ENCODE results near the gene MICAL3.
A peak's percentile ranks its signal among the peaks of the same experiment; 100 is the strongest.
"Not testable (repeated sequence)": the region's sequence is repeated elsewhere in the genome, so short reads cannot be mapped to it uniquely, and the experiment has no call there.

The MICAL3 gene

DNA sequence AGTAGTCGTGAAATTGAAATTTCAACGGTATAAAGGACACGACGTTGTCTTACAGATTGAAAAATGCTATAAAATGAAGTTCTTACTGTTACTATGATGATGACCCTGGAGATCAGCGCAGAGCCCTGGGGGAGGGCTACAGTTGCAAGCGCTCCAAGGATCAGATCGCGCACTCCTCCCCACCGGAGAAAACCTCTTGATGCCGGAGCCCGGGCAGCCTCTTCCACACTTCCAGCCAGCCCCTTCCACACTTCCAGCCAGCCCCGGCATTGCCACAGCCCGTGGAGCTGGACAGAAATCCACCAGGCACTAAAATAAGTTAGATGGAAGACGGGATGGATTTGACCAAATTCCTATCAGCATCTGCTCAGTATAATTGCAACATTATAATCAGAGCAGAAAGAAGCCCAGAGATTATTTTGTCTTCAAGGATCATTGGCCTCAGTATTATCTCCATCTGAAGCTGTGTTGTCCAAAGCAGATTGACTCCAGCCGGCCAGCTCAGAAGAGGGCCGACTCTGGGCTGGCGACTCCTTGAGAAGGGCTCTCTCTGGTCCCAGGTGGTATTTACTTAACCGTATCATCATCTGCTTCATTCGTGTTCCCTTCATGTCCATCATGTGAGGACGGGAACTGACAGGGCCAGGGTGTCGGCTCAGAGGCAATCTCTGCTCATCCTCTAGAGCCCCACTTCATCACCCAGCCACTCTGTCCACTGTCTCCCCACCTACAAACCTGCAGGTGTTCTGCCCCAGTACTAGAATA lies 777 bp upstream of the MICAL3 start:
- peak overlapping the region; percentile 27 for H3K4me3 ChIP-seq (ENCODE audit: insufficient read length, low read depth)
- H3K4me1 ChIP-seq (ENCODE audit: insufficient read depth, insufficient read length) = peaks cover 2% of the 10 kb centered on the region
- TF ChIP-seq ZNF274 (IDR thresholded peaks at IDR 0.05; ENCODE audit: low read depth, low read length) (no peak), YY1 (IDR thresholded peaks at IDR 0.05; ENCODE audit: insufficient read depth, insufficient read length) (no peak), SUZ12 (IDR thresholded peaks at IDR 0.05; ENCODE audit: extremely low read depth, insufficient read depth, insufficient read length) (no peak)
- DNase-seq (ENCODE audit: low read depth, low spot score) = no peak
- H3K9ac ChIP-seq (ENCODE audit: insufficient read length, low read depth) = peak overlapping the region; percentile 68
- no peaks in the 10 kb centered on the region for H3K36me3 ChIP-seq (ENCODE audit: insufficient read depth, insufficient read length, low read length)
- peaks cover 43% of the 10 kb centered on the region for H3K27me3 ChIP-seq (ENCODE audit: insufficient read depth, insufficient read length)
- no peaks in the 10 kb centered on the region for H3K9me3 ChIP-seq (ENCODE audit: insufficient read depth, low read length)

- Histone ChIP-seq H3K9me3 (ENCODE audit: insufficient read depth, low read length) (no peaks in the 10 kb centered on the region), H3K9ac (ENCODE audit: insufficient read length, low read depth) (peak overlapping the region; percentile 74), H3K27me3 (ENCODE audit: insufficient read depth, insufficient read length) (peaks cover 43% of the 10 kb centered on the region), H3K4me3 (ENCODE audit: insufficient read length, low read depth) (peak overlapping the region; percentile 54), H3K36me3 (ENCODE audit: insufficient read depth, insufficient read length, low read length) (no peaks in the 10 kb centered on the region), H3K4me1 (ENCODE audit: insufficient read depth, insufficient read length) (peaks cover 2% of the 10 kb centered on the region)
- TF ChIP-seq ZNF274 (IDR thresholded peaks at IDR 0.05; ENCODE audit: low read depth, low read length) = no peak
- TF ChIP-seq YY1 (IDR thresholded peaks at IDR 0.05; ENCODE audit: insufficient read depth, insufficient read length) = no peak
- TF ChIP-seq SUZ12 (IDR thresholded peaks at IDR 0.05; ENCODE audit: extremely low read depth, insufficient read depth, insufficient read length) = no peak
- DNase-seq (ENCODE audit: low read depth, low spot score) = peak; percentile 54
These were observed 669 bp downstream of the MICAL3 start for GRCh38 chr22:18023509-18024275.

- Histone ChIP-seq H3K27me3 (ENCODE audit: insufficient read depth, insufficient read length) (peaks cover 43% of the 10 kb centered on the region), H3K9ac (ENCODE audit: insufficient read length, low read depth) (no peak overlapping the region), H3K4me3 (ENCODE audit: insufficient read length, low read depth) (no peak overlapping the region), H3K4me1 (ENCODE audit: insufficient read depth, insufficient read length) (peaks cover 2% of the 10 kb centered on the region), H3K36me3 (ENCODE audit: insufficient read depth, insufficient read length, low read length) (no peaks in the 10 kb centered on the region), H3K9me3 (ENCODE audit: insufficient read depth, low read length) (no peaks in the 10 kb centered on the region)
- no peak for TF ChIP-seq ZNF274 (IDR thresholded peaks at IDR 0.05; ENCODE audit: low read depth, low read length)
- TF ChIP-seq SUZ12 (IDR thresholded peaks at IDR 0.05; ENCODE audit: extremely low read depth, insufficient read depth, insufficient read length) = no peak
- no peak for TF ChIP-seq YY1 (IDR thresholded peaks at IDR 0.05; ENCODE audit: insufficient read depth, insufficient read length)
- no peak for DNase-seq (ENCODE audit: low read depth, low spot score)
These were observed 1.5 kb downstream of the MICAL3 start for GRCh38 chr22:18022876-18023275.

DNA sequence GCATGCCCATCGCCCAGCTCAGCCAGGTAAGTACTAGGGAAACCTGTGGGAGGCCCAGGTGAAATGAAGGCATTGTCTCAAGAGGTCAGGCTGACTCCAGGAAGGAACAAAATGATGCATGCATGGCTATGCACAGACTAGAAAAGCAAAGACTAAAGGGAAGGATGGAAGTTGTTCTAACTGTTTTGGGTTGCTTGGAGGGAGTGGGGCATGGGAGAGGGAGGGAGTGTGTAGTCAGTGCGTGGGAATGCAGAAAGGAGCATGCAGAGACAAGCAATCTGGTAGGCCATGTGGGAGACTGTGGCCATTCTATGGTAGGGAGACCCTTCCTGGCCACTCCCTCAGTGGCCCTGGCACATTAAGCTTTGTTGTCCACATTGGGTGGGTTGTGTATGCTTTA lies 2.9 kb downstream of the MICAL3 start:
- H3K4me3 ChIP-seq (ENCODE audit: insufficient read length, low read depth) = no peak overlapping the region
- no peak overlapping the region for H3K9ac ChIP-seq (ENCODE audit: insufficient read length, low read depth)
- H3K27me3 ChIP-seq (ENCODE audit: insufficient read depth, insufficient read length) = peaks cover 33% of the 10 kb centered on the region
- TF ChIP-seq YY1 (IDR thresholded peaks at IDR 0.05; ENCODE audit: insufficient read depth, insufficient read length) (no peak), ZNF274 (IDR thresholded peaks at IDR 0.05; ENCODE audit: low read depth, low read length) (no peak), SUZ12 (IDR thresholded peaks at IDR 0.05; ENCODE audit: extremely low read depth, insufficient read depth, insufficient read length) (no peak)
- no peaks in the 10 kb centered on the region for H3K9me3 ChIP-seq (ENCODE audit: insufficient read depth, low read length)
- no peaks in the 10 kb centered on the region for H3K36me3 ChIP-seq (ENCODE audit: insufficient read depth, insufficient read length, low read length)
- DNase-seq (ENCODE audit: low read depth, low spot score) = no peak
- peaks cover 2% of the 10 kb centered on the region for H3K4me1 ChIP-seq (ENCODE audit: insufficient read depth, insufficient read length)

GRCh38 chr22:18020743-18021142 lies 3.6 kb downstream of the MICAL3 start:
- H3K27me3 ChIP-seq (ENCODE audit: insufficient read depth, insufficient read length) = peaks cover 26% of the 10 kb centered on the region
- H3K4me3 ChIP-seq (ENCODE audit: insufficient read length, low read depth); H3K4me1 ChIP-seq (ENCODE audit: insufficient read depth, insufficient read length); H3K9ac ChIP-seq (ENCODE audit: insufficient read length, low read depth); H3K9me3 ChIP-seq (ENCODE audit: insufficient read depth, low read length); DNase-seq (ENCODE audit: low read depth, low spot score); H3K36me3 ChIP-seq (ENCODE audit: insufficient read depth, insufficient read length, low read length): not testable (repeated sequence)

- Histone ChIP-seq H3K4me1 (ENCODE audit: insufficient read depth, insufficient read length) (no peaks in the 10 kb centered on the region), H3K36me3 (ENCODE audit: insufficient read depth, insufficient read length, low read length) (no peaks in the 10 kb centered on the region), H3K27me3 (ENCODE audit: insufficient read depth, insufficient read length) (no peaks in the 10 kb centered on the region), H3K9me3 (ENCODE audit: insufficient read depth, low read length) (no peaks in the 10 kb centered on the region), H3K4me3 (ENCODE audit: insufficient read length, low read depth) (no peak overlapping the region), H3K9ac (ENCODE audit: insufficient read length, low read depth) (no peak overlapping the region)
- no peak for DNase-seq (ENCODE audit: low read depth, low spot score)
- TF ChIP-seq SUZ12 (IDR thresholded peaks at IDR 0.05; ENCODE audit: extremely low read depth, insufficient read depth, insufficient read length) (no peak), ZNF274 (IDR thresholded peaks at IDR 0.05; ENCODE audit: low read depth, low read length) (no peak), YY1 (IDR thresholded peaks at IDR 0.05; ENCODE audit: insufficient read depth, insufficient read length) (no peak)
These were observed 10.4 kb downstream of the MICAL3 start for GRCh38 chr22:18013947-18014346.

GRCh38 chr22:18013436-18013835 lies 10.9 kb downstream of the MICAL3 start:
- Histone ChIP-seq H3K36me3 (ENCODE audit: insufficient read depth, insufficient read length, low read length) (no peaks in the 10 kb centered on the region), H3K27me3 (ENCODE audit: insufficient read depth, insufficient read length) (no peaks in the 10 kb centered on the region), H3K9me3 (ENCODE audit: insufficient read depth, low read length) (no peaks in the 10 kb centered on the region), H3K9ac (ENCODE audit: insufficient read length, low read depth) (no peak overlapping the region), H3K4me3 (ENCODE audit: insufficient read length, low read depth) (no peak overlapping the region), H3K4me1 (ENCODE audit: insufficient read depth, insufficient read length) (no peaks in the 10 kb centered on the region)
- DNase-seq (ENCODE audit: low read depth, low spot score) = no peak
- TF ChIP-seq YY1 (IDR thresholded peaks at IDR 0.05; ENCODE audit: insufficient read depth, insufficient read length) = no peak
- TF ChIP-seq SUZ12 (IDR thresholded peaks at IDR 0.05; ENCODE audit: extremely low read depth, insufficient read depth, insufficient read length) = no peak
- no peak for TF ChIP-seq ZNF274 (IDR thresholded peaks at IDR 0.05; ENCODE audit: low read depth, low read length)

Measured in NT2/D1 (cell line).